Glutamatergic neuron (in vitro differentiated cells): Measurements from ENCODE around the gene C14orf39. TPM values are rescaled to one million over a fixed set of nuclear protein-coding genes. Genes with fewer than 3 reads are reported as not detected.

Experiments
- DNase-seq: peaks from one replicate; pipeline ENCODE4 v3.0.0; 2022
- H3K27ac Mint-ChIP-seq: one replicate; pipeline ENCODE4 v1.8.0; 2020; ENCODE audit warnings: mild to moderate bottlenecking, mixed read lengths, inconsistent platforms; ENCODE audit not compliant: unreplicated experiment
- H3K27me3 Mint-ChIP-seq: one replicate; pipeline ENCODE4 v1.8.0; 2020; ENCODE audit warnings: mild to moderate bottlenecking, moderate library complexity, mixed read lengths, inconsistent platforms; ENCODE audit not compliant: unreplicated experiment
- H3K36me3 Mint-ChIP-seq: one replicate; pipeline ENCODE4 v1.8.0; 2020; ENCODE audit warnings: mild to moderate bottlenecking, mixed read lengths, inconsistent platforms; ENCODE audit not compliant: unreplicated experiment
- H3K4me1 Mint-ChIP-seq: one replicate; pipeline ENCODE4 v1.8.0; 2020; ENCODE audit warnings: mild to moderate bottlenecking, low read depth, mixed read lengths, inconsistent platforms; ENCODE audit not compliant: unreplicated experiment
- H3K4me3 Mint-ChIP-seq: one replicate; pipeline ENCODE4 v1.8.0; 2020; ENCODE audit warnings: mild to moderate bottlenecking, mixed read lengths, inconsistent platforms; ENCODE audit not compliant: unreplicated experiment
- H3K9me3 Mint-ChIP-seq: one replicate; pipeline ENCODE4 v1.8.0; 2020; ENCODE audit warnings: mild to moderate bottlenecking, moderate library complexity, mixed read lengths, inconsistent platforms; ENCODE audit not compliant: unreplicated experiment
- CTCF ChIP-seq: fragments of 200-600 bp; sonication (generic); IDR thresholded peaks from one replicate; pipeline ENCODE4 v1.5.0; 2021; ENCODE audit not compliant: partially characterized antibody, unreplicated experiment
- total RNA-seq: library from RNA; stranded (reverse); fragmentation: NEBNext Ultra II Directional; extraction: Animal tissue kit (Norgen Biotek cat#: 25700); gene quantifications from one replicate; pipeline ENCODE4 v1.2.1, GENCODE V29; 2021; ENCODE audit not compliant: unreplicated experiment

Gene C14orf39
- total RNA-seq, 1 donor from 2014 or later: 1.4 TPM

DNA sequence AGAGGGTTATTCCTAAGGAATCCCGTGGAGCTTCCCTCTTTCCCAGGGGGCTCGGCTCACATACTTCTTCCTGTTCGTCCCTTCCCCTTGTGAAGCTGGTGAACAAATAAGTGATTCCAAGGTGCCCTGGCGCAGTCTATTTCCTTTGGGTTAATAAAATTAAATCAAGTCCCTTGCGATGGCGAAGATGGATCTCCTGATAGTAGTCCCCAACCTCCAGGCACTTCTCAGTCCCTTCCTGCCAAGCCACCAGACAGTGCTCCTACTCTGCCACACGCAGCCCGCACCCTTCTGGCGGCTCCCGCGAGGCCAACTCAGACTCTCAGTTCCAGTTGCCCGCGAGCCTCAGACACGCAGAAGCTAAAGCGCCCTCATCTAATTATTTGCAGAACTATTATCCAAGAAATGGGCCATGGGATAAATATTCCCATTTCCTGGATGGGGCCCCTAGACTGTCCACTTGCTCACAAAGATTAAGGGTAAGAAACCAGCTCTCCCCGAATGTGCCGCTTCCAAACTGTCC is 20.7 kb upstream of the C14orf39 start:
- Mint-ChIP-seq H3K36me3 (no peaks in the 10 kb centered on the region), H3K4me1 (peaks cover 14% of the 10 kb centered on the region), H3K27me3 (peaks cover 29% of the 10 kb centered on the region), H3K4me3 (peak overlapping the region; percentile 30), H3K9me3 (peaks cover 11% of the 10 kb centered on the region), H3K27ac (no peak overlapping the region)
- no peak for TF ChIP-seq CTCF
- DNase-seq: no peak

DNA sequence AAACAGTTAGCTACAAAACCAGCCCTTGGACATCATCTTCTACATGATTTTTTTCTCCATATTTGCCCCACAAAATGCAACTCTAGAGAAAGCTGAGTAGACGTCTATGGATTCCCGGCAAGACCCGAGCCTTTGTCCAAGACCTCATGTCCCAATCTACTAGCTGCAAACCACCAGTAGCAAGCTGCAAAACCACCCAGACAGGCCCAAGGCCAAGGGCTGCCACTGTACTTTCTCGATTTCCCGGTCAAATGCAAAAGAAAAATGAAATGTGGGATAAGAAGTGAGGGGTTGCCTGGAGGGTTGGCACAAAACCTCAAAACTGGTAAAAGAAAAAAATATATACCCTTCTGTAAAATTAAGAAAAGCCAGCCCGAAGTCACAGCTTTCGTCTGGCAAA is 20.1 kb upstream of the C14orf39 start:
- Mint-ChIP-seq H3K4me3 (no peak overlapping the region), H3K27me3 (peaks cover 28% of the 10 kb centered on the region)
- no peak for TF ChIP-seq CTCF

GRCh38 chr14:60505448-60505847 is 19.6 kb upstream of the C14orf39 start:
- Mint-ChIP-seq H3K4me1 (peaks cover 14% of the 10 kb centered on the region), H3K4me3 (no peak overlapping the region), H3K27me3 (peaks cover 26% of the 10 kb centered on the region), H3K36me3 (no peaks in the 10 kb centered on the region), H3K27ac (no peak overlapping the region), H3K9me3 (peaks cover 11% of the 10 kb centered on the region)
- DNase-seq: no peak
- no peak for TF ChIP-seq CTCF

More for the DNA sequence above, 20.1 kb upstream of the C14orf39 start:
- no peak for DNase-seq
- no peak overlapping the region for H3K27ac Mint-ChIP-seq
- no peaks in the 10 kb centered on the region for H3K36me3 Mint-ChIP-seq
- peaks cover 11% of the 10 kb centered on the region for H3K9me3 Mint-ChIP-seq
- H3K4me1 Mint-ChIP-seq: peaks cover 14% of the 10 kb centered on the region

DNA sequence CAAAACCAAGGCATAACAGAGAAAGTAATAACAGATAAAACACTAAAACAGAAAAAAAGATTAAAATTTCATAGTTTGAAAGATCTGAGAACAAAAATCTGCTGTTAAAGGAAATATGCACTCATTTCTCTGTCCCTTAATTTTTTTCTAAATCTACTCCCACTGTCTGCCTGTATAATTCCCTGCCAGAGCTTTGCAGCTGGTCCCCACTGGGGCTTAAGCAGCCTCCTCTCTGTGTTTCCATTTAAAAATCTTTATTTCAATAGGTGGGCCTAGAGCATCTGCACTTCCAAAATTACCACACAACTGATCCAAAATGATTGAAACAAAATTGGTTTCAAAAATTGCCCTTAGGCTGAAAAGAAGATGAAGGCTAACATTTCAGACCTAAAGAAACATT is 16.7 kb upstream of the C14orf39 start:
- no peak overlapping the region for H3K4me3 Mint-ChIP-seq
- H3K27me3 Mint-ChIP-seq: peaks cover 16% of the 10 kb centered on the region
- no peak for DNase-seq
- H3K9me3 Mint-ChIP-seq: peaks cover 2% of the 10 kb centered on the region
- no peak overlapping the region for H3K27ac Mint-ChIP-seq
- peaks cover 10% of the 10 kb centered on the region for H3K4me1 Mint-ChIP-seq
- TF ChIP-seq CTCF: no peak
- no peaks in the 10 kb centered on the region for H3K36me3 Mint-ChIP-seq

DNA sequence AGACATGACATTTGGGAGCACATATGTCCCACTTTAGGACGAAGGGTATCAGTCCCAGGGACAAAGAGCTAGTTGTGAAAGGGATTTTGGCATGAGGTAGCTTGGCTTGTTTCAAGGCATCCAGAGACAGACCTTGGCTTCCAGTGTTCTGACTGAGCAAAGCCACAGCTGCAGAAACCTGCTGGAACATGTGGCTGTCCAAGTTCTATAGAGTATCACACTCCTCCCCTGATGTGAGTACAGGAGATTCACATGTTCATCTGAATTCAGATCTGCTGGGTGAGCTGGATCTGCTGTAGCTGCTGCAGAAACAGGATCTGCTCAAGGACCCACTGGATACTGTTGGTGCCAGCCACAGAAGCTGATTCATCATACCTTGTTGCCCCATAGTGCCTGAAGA is 10.1 kb upstream of the C14orf39 start:
- no peaks in the 10 kb centered on the region for H3K4me1 Mint-ChIP-seq
- no peak overlapping the region for H3K4me3 Mint-ChIP-seq
- no peak for DNase-seq
- TF ChIP-seq CTCF: no peak
- peaks cover 7% of the 10 kb centered on the region for H3K27me3 Mint-ChIP-seq
- H3K9me3 Mint-ChIP-seq: no peaks in the 10 kb centered on the region
- H3K36me3 Mint-ChIP-seq: peaks cover 5% of the 10 kb centered on the region
- H3K27ac Mint-ChIP-seq: no peak overlapping the region
